CD4-positive, alpha-beta T cell treated with Interleukin-1 beta for 1 hour (primary cell): Measurements from ENCODE around the gene CBFA2T2.
"Not testable (repeated sequence)": the region's sequence is repeated elsewhere in the genome, so short reads cannot be mapped to it uniquely, and the experiment has no call there.

ENCODE experiments used
- DNase-seq, 2 donors: peaks; one replicate each; pipeline ENCODE4 v3.0.0-alpha.2; 2020 to 2022

CBFA2T2 gene

DNA sequence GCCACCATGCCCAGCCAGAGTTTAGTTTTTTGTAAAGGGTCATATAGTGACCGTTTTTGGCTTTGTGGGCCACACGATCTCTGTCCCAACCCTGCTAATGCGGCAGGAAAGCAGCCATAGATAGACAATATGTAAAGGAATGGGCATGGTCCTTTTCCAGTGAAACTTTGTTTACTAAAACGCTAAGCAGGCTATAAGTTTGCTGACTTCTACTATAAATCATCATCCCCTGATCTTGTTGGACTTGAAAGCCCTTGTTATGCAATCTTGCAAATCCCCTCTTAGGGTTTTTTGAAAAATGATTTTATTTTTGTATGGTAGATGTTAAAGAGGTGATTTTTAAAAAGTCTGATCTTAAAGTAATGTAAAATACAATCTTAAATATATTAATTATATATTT lies 63.6 kb downstream of the CBFA2T2 start:
- no peak for DNase-seq

DNA sequence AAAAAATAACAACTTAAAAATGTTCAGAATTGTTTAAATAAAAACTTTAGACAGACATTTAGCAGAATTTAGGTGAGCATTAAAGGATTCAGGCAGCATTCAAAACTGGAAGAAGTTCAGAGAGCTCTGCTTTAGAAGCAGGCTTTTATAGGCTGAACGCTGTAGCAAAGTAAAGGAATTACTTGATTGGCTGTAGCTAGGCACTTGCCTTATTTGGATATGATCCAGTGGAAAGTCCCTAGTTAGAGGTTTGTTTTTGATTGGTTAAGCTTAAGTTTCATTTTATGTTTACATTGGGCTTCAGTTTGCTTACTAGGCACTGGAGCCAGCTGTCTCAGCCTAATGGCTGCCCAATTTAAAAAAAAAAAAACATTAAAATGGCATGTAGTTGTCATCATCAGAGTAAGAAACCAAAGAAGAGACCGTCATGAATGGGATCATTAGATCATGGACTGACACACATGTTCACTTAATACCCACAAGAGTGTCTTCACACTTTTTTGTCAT lies 65.1 kb downstream of the CBFA2T2 start:
- DNase-seq: peak; percentile 68 to 91

DNA sequence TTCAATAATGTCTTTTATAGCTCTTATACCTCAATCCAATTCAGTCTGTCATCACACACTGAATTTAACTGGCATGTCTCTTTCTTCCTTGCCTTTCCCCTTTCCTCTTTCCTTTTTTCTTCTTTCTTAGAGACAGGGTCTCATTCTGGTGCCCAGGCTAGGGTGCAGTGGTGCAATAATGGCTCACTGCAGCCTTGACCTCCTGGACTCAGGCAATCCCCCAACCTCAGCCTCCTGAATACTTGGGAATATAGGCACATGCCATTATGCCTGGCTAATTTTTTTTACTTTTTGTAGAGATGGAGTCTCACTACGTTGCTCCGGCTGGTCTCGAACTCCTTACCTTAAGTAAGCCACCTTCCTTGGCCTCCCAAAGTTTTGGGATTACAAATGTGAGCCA lies 65.9 kb downstream of the CBFA2T2 start:
- DNase-seq: no peak

DNA sequence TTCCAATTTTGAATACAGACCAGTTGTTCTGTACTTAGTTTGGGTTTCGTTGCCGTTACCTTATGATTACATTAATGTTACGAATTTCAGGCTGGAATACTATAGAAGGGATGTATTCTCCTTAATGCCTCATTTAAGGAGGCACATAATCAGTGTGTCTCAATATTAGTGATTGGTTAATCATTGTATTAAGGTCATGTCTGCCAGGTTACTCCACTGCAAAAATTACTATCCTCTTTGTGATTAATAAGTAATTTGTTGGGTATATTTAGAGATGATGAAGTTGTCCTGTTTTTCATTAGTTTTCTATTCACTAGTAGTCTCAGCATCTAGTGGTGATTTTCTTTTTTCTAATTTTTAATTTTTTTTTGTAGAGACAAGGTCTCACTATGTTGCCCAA lies 66.3 kb downstream of the CBFA2T2 start:
- DNase-seq: no peak

DNA sequence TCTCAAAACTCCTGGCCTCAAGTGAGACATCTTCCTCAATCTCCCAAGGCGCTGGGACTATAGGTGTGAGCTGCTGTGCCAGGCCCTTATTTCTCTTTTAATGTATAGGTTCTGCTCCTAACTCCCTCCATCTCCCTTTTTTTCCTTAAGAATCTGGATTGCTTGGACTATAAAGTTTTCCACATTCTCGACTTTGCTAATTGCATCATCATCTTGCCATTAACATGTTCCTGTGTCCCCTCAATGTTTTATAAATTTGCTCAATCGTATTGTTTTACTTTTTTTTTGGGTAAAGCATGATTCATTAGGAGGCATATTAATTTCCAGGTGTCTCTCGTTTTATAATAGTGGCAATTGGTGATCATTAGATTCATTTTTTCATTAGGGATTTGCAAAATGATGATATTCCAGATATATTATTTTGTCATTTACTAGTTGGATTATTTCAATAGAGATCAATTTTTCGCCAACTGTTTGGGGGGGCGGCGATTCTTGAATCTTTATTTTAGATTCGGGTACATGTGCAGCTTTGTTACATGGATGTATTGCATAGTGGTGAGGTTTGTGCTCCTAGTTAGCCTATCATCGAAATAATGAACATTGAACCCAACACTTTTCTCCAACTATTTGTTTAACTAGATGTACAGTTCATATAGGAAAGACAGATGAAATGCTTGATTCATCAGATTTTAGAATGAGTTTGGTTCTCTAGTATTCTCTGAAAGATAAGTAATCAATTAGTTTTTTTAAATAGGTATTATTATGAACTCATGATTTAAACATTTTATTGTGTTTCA lies 68.7 kb downstream of the CBFA2T2 start:
- no peak for DNase-seq

DNA sequence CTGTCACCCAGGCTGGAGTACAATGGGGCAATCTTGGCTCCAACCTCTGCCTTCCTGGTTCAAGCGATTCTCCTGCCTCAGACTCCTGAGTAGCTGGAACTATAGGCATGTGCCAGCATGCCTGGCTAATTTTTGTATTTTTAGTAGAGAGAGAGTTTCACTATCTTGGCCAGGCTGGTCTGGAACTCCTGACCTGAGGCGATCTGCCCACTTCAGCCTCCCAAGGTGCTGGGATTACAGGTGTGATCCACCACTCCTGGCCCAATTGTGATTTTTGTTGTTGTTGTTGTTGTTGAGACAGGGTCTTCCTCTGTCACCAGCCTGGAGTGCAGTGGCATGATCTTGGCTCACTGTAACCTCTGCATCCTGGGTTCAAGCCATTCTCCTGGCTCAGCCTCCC lies 69.3 kb downstream of the CBFA2T2 start:
- DNase-seq: no peak

DNA sequence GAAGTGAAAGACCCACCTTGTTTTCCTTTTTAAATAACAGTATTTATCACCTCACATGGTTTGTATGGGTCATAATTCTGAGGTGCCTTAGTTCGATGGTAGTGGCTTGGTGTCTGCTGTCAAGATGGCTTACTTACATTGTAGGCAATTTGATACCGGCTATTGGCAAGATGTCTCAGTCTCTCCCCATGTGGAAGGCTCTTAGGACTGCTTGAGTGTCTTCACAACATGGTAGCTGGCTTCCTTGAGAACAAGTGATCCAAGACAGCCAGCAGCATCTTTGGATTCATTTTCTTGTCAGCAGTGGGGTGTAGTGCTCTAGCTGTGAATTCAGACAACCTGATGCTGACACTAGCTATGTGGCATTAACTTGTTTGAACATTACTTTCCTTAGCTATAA lies 70.1 kb downstream of the CBFA2T2 start:
- DNase-seq: no peak

DNA sequence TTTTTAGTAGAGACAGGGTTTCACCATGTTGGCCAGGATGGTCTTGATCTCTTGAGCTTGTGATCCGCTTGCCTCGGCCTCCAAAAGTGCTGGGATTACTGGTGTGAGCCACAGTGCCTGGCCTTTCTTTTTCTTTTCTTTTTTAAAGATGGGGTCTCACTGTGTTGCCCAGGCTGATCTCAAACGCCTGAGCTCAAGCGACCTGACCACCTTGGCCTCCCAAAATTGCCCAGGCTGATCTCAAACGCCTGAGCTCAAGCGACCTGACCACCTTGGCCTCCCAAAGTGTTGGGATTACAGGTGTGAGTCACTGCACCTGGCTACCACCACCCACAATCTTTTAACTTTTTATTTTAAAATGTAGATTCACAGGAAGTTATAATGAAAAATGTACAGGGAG lies 71.2 kb downstream of the CBFA2T2 start:
- not testable (repeated sequence) for DNase-seq

DNA sequence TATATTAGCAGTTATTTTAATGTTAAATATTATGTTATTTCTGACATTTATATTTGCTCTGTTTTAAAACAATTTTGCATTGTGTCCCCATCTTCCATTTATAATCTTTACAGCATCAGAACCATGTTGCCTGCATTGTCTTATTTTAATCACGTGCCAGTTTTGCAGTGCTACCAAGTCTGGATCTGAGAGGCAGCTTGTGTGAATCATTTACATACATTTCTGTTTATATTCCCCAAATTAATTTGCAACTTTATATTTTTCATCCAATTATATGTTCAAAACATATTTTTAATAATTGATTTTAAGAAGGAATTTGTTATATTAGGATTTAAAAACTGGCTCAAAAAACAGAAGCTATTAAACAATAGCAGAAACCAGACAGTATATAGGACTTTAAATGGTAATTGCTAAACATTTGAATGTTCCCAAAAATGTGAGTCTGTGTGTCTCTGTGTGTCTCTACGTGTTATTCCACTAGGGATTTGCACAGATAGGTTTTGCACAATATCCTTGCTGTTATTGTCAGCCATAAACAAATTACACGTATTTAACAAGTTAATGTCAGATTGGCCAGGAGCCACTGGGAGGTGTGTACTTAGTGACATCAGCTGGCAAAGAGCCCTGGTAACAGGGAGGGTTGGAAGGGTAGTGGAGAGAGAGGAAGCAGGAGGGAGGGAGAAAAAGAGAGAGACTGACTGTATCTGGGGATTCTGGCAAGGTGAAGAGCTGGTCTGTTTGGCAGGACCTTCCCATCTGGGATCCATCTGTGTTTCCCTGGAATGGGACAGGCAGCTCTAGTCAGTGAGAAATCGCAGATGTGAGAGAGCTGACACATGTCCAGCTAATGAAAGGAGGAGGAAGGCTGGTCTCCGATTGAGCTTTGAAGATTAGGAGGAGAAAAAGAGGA lies 72.1 kb downstream of the CBFA2T2 start:
- DNase-seq: no peak

DNA sequence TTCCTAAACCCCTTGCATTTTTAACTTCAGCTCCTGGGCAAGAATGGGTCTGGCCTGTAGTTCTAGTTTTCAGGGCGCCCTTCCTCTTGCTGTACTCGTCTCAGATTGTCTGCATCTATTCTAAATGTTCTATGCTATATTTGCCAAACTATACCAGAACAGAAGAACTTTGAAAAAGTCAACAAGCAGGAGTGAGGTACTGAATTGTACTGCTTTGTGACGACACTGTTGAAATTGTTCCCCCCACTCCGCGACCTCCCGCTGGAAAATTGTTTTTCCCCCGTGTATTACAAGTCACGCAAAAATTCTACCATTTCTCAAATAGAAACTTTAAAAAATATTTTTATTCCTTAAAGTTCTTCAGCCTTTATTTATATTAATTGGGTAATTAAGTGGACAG lies 73.9 kb downstream of the CBFA2T2 start:
- DNase-seq: no peak

DNA sequence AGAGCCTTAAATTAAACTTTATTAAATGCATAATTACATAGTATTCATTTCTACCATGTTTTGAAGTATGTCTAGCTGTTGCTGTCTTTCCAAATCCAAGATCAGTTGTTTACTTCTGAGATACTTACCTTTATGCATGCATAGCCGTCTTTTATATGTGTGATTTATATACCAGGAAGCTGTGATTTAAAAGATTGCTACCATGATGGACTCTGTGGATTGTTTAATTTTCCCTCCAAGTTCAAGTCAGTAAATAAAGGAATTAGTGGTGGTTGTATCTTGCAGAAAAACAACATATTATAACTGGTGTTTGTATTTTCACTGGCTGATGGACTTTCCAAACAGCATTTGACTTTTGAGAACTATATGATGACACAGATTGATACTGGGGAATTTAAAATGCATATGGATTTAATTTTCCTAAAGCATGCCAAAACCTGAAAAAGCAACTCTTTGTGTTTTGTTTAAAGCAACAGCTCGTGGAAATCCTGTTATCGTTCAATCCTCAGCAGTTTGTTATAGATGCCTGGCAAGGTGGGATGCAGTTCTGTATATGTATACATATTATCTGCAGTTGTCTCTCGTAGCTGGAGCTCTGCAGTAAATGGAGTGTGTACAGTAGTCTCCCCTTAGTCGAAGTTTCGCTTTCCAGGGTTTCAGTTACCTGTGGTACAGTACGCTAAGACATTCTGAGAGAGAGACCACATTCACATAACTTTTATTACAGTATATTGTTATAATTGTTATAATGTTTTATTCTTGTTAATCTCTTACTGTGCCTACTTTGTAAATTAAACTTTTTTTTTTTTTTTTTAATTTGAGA lies 77.1 kb downstream of the CBFA2T2 start:
- no peak for DNase-seq

DNA sequence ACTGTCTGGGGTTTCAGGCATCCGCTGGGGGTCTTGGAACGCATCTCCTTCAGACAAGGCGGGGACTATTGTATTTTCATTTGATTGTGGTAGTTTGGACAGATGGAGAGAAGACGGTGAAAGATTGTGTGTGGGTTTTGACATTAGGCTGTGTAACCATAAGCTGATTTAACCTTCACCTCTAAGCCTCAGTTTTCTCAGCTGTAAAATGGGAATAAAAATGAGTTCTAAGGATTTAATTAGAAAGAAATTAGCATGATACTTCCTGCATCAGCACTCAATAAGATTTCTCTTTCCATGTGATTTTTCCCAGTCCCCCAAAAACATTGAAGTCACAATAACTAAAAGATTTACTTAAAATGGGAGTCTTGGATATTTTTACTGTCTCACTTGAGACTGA lies 78.1 kb downstream of the CBFA2T2 start:
- no peak for DNase-seq

DNA sequence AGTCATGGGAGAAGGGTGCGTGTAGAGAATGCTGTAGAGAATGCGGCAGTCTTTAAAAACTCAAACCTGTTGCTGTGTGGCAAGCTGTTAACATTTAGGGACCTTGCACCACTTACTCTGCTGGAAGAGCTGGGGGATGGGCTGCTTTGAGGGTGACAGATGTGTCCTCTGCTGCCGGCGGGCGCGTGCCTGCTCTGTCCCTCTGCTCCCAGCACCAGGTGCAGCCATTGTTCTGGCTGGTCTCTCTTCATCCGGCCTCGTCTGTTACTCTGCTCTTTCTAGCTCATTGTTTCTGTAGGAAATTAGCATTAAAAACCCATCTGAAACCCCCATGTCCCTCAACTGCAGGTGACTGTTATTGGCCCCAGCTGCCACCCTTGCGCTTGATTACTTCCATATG lies 78.5 kb downstream of the CBFA2T2 start:
- DNase-seq: no peak

DNA sequence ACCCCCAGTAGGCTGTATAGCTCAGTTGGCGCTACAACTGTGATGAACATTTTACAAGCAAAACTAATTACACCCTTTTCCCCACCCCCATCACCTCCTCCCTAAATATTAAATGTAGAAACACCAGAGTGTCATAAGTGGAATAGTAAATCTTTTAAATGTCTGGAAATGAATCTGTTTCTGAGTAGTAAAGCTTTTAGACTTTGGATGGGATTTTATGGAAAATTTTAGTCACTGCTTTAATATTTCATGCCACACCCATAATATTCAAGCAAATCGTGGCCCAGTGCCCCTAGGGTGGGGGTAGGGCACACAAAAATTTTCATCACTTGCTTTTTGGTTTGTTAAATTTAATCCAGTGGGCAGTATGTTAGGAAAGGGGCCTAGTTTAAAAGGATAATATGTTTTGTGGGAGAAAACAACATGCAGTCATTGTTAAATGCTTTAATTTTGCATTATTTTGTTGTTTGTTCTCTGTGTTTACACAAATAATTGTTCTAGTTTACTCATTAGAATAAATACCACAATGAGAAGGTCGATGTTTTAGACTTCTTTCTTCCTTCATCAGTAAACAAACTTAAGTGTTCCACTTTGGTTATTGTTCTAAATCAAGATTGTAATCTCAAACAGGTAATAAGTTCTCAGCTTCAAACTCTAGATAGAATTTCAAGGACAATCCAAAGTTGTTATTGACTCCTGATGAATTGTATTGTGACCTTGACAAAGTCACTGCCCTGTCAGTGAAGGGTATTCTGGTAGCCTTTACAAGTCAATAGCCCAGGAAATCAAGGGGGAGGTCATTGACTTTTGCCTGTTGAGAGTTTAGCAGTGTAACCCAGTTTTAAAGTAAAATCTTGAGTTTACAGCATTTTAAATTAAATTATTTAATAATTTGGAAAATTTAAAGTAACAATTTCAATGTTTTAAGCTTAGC lies 79.2 kb downstream of the CBFA2T2 start:
- no peak for DNase-seq

DNA sequence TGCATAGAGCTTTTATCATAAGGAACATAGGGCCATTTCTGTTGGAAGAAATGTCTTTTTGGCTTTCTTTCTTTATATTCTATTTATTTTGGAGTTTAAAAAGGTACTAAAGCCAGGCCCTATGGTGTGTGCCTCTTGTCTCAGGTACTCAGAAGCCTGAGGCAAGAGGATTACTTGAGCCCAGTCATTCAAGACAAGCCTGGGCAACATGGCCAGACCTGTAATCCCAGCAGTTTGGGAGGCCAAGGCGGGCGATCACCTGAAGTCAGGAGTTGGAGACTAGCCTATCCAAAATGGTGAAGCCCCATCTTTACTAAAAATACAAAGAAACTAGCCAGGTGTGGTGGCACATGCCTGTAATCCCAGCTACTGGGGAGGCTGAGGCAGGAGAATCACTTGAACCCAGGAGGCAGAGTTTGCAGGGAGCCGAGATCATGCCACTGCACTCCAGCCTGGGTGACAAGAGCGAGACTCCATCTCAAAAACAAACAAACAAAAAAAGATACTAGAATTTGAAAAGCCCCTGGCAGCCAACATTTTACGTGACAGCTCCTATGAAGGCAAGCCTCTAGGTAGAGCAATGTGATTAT lies 80.0 kb downstream of the CBFA2T2 start:
- DNase-seq: no peak

DNA sequence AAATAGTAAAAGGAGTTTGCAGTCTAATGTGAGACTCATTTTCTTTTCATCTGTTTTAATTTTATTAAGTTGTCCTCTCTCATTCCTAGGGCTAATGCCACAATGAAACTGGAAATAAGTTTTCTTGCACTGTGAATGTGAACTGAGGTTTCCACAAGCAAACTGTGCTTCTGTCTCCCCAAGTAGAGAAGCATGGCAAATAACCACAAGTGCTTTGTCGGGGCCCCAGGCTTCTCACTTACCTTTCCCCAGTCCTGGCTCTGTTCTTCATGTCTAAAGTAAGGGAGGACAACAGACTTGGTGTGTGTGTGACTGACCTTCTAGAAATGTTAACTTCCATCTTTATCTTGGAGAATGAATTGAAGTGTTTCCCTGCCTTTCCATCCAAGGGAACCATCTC lies 80.8 kb downstream of the CBFA2T2 start:
- no peak for DNase-seq

DNA sequence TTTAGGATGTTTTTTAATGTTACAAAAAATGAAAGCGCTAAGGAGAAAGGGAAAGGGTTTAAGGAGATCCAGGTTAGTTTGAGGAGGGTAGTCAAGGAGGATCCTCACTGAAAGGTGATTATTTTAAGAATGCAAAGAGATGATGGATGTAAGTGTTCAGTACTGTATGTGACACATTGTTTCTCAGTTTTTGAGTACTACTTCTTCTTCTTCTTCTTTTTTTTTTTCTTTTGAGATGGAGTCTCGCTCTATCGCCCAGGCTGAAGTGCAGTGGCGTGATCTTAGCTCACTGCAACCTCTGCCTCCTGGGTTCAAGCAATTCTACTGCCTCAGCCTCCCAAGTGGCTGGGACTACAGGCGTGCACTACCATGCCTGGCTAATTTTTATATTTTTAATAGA lies 83.4 kb downstream of the CBFA2T2 start:
- not testable (repeated sequence) for DNase-seq

DNA sequence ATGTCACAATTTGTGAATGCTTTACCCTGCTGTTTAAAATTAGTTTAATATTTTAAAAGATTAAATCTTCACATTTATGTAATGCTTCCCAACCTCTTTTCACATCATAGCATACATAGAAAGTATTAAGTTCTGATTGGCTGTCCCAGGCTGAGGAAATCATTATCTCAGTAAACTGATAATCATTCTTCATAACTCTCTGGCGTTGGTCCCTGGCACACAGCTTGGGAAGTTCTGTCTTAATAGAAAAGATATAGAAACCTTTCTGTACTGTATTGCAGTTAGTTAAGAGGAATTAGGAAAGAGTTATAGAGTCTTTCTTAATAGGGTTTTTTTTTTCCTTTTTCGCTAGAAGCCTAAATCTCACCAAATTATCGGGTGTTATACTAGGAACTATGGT lies 85.4 kb downstream of the CBFA2T2 start:
- no peak for DNase-seq

DNA sequence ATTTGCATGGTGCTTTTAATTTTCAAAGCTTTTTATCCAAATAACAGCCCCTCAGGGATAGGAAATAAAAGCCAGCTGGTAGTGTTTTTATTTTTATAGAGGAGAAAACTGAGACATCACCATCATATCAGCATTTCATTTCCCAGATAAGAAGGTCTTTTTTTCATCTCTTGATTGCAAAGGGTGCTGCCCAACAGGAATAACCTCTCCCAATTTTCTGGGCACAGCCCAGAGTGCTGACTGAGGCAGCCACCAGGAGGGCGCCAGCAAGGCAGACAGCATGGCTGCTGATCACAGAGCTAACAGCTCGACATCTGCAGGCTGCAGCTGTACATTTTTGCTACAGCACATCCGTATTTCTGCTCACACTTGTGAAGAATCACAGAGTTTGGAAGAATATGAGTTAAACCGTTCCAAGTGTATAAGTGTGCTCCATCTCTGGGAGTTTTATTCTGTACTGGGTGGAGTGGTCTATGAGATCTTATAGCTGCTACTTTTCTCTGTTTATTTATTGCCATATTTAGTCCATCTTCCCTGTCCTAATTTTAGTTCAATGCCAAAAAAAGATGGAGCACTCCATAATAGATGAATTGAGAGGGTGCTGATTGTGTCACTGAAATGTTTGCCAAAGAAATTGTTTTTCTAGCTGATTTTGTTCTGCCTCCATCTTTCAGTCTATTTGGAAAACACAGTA lies 86.7 kb downstream of the CBFA2T2 start:
- no peak for DNase-seq

DNA sequence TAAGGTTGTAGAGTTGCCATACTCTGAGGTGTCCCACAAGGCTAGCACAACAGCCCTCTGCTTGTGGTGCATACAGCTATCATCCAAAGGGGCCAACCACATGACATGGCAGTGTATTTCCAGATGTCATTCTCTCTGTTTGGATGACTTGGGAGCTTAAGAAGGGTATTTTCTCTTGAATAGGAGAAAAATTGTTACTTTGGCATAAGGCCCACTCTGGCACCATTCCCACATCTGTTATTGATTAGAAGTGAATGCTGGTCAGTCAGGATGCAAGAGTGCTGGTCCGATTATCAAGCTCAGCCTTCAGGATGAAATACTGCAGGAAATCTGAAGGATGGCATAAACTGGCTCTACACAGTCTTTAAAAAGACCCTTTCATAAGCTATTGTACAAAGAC lies 88.6 kb downstream of the CBFA2T2 start:
- DNase-seq: no peak

DNA sequence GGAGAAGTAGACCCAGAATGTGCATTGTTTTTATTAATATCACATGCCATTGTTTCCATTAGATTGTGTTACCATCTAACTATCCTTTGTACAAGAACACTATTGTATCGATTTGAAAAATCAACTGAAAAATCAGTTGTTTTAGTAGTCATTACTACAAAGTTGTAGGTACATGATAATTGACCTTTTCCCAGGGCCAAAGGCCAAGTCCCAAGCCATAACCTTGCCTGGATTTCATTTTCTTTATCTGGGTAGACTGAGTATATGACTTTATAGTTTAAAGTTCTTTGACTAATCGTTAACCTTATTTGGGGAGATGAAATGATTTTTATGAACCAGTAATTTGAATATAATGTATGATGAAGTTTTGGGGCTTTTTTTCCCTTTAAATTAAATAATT lies 93.2 kb downstream of the CBFA2T2 start:
- DNase-seq: no peak
